Measurements from ENCODE around the gene PITPNC1. TPM values are rescaled to one million over a fixed set of nuclear protein-coding genes. Genes with fewer than 3 reads are reported as not detected.

PITPNC1 gene
- total RNA-seq, 6 donors from 2014 or later: 8.5 to 23.3 (median 13.7) TPM

GRCh38 chr17:67366193-67367157, 10.6 kb upstream of the PITPNC1 start, which contains the start of gene PSMD12:
PSMD12 (minus strand) TSS chr17:67366577; CDS start chr17:67366519, 58 bp downstream.
- H3K9me3 ChIP-seq: no peaks in the 10 kb centered on the region
- H3K4me3 ChIP-seq: peak within 1 kb of the TSS; percentile 82 to 88 (median 84)
- no peaks in the 10 kb centered on the region for H3K27me3 ChIP-seq
- peak within 1 kb of the TSS; percentile 93 to 97 (median 96) for H3K27ac ChIP-seq
- TF ChIP-seq CTCF (IDR thresholded peaks at IDR 0.05) (peak in 2 of 6 experiments; percentile 31 to 38), EP300 (IDR thresholded peaks at IDR 0.05) (peak in 1 of 4 donors; percentile 53), POLR2A (IDR thresholded peaks at IDR 0.05) (peak; percentile 45 to 95 (median 86)), POLR2AphosphoS5 (IDR thresholded peaks at IDR 0.05) (peak; percentile 96)
- H3K36me3 ChIP-seq: peaks cover 0 to 3% (median 0%) of the 10 kb centered on the region in 4 donors
- peaks cover 28 to 49% (median 38%) of the 10 kb centered on the region in 4 donors for H3K4me1 ChIP-seq
- ATAC-seq (ENCODE audit: low FRiP score in 2 of 2): peak; percentile 99
- 2 to 3% methylated on average over 16 to 47 of the region's 55 CpGs for WGBS, 2 donors
- peak; percentile 97 to 99 for DNase-seq

- H3K4me1 ChIP-seq: peaks cover 7 to 17% (median 10%) of the 10 kb centered on the region in 4 donors
- H3K27me3 ChIP-seq: no peaks in the 10 kb centered on the region
- TF ChIP-seq EP300 (IDR thresholded peaks at IDR 0.05) (no peak), POLR2A (IDR thresholded peaks at IDR 0.05) (no peak), CTCF (IDR thresholded peaks at IDR 0.05) (no peak), POLR2AphosphoS5 (IDR thresholded peaks at IDR 0.05) (no peak)
- H3K36me3 ChIP-seq: no peaks in the 10 kb centered on the region
- no peaks in the 10 kb centered on the region for H3K9me3 ChIP-seq
- ATAC-seq (ENCODE audit: low FRiP score in 2 of 2) (no peak), DNase-seq (no peak)
- no peak overlapping the region for H3K27ac ChIP-seq
- no peak overlapping the region for H3K4me3 ChIP-seq
Measured at GRCh38 chr17:67369676-67370075, 7.4 kb upstream of the PITPNC1 start.

- Histone ChIP-seq H3K27ac (no peak overlapping the region), H3K4me1 (peaks cover 9 to 20% (median 11%) of the 10 kb centered on the region in 4 donors), H3K36me3 (no peaks in the 10 kb centered on the region), H3K27me3 (no peaks in the 10 kb centered on the region), H3K4me3 (no peak overlapping the region), H3K9me3 (no peaks in the 10 kb centered on the region)
- no peak for DNase-seq
- TF ChIP-seq POLR2A (IDR thresholded peaks at IDR 0.05): no peak
- no peak for TF ChIP-seq CTCF (IDR thresholded peaks at IDR 0.05)
- TF ChIP-seq EP300 (IDR thresholded peaks at IDR 0.05): no peak
- TF ChIP-seq POLR2AphosphoS5 (IDR thresholded peaks at IDR 0.05): no peak
- ATAC-seq (ENCODE audit: low FRiP score in 2 of 2): no peak
- 92 to 96% methylated on average over 1 of the region's 1 CpG for WGBS, 2 donors
Measured at GRCh38 chr17:67372751-67373150, 4.3 kb upstream of the PITPNC1 start.

GRCh38 chr17:67374329-67375053, 2.6 kb upstream of the PITPNC1 start:
- peaks cover 10 to 20% (median 17%) of the 10 kb centered on the region in 4 donors for H3K4me1 ChIP-seq
- WGBS, 2 donors: 19 to 27% methylated on average over 10 to 12 of the region's 12 CpGs

More at GRCh38 chr17:67374329-67375053, 2.6 kb upstream of the PITPNC1 start:
- no peaks in the 10 kb centered on the region for H3K36me3 ChIP-seq
- peak; percentile 68 to 81 (median 74) for TF ChIP-seq CTCF (IDR thresholded peaks at IDR 0.05)
- no peak for TF ChIP-seq POLR2A (IDR thresholded peaks at IDR 0.05)
- H3K27me3 ChIP-seq: no peaks in the 10 kb centered on the region
- ATAC-seq (ENCODE audit: low FRiP score in 2 of 2) (peak; percentile 63 to 81), DNase-seq (peak; percentile 88 to 94)
- H3K9me3 ChIP-seq: no peaks in the 10 kb centered on the region
- no peak overlapping the region for H3K27ac ChIP-seq
- no peak overlapping the region for H3K4me3 ChIP-seq

Measured in upper lobe of left lung (tissue), 6 donors.